Measurements from ENCODE around the gene BDKRB2.

The BDKRB2 gene

GRCh38 chr14:96204151-96205058 lies at the start of gene BDKRB2:
BDKRB2 (plus strand) TSS chr14:96204839; CDS start chr14:96237108, 32,269 bp downstream.
- no peak for DNase-seq

DNA sequence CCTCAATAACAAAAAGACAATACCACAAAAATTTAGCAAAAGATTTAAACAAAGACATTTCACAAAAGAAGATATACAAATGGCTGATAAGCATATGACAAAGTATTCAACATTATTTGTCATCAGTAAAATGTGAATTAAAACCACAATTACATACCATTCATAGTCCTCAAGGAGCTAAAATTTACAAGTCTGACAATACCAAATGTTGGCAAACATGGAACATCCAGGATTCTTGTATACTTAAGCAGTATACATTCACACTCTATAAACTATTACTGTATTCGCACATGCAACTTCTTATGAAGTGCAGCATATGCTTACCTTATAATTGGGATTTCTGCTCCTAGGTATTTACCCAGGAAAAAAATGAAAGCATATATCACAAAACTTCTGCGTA lies 49.7 kb upstream of the BDKRB2 start:
- DNase-seq, result no peak

- DNase-seq, result no peak
Measured at GRCh38 chr14:96156804-96157760, 47.6 kb upstream of the BDKRB2 start.

GRCh38 chr14:96158735-96159134 lies 45.9 kb upstream of the BDKRB2 start:
- no peak for DNase-seq

- DNase-seq, result no peak
Measured at GRCh38 chr14:96160076-96160912, 44.3 kb upstream of the BDKRB2 start.

DNA sequence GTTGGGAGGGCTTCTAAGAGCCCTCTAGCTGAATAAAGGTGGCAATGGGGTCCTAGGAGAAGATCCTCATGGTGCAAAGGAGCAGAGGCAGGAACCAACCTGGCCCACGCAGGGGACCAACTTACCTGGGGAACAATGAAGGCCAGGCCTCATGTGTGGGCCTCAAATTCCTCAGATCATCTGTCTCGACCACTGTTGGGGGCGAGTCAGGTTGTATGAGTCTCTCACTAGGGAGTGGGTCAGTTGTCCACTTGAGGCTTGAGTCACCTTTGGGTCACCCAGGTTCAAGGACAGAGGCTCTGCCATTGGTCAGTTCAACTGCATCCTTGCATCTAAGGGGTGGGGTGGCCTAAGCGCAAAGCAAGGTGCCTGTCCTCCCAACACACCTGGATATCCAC lies 43.7 kb upstream of the BDKRB2 start:
- DNase-seq, result no peak

DNA sequence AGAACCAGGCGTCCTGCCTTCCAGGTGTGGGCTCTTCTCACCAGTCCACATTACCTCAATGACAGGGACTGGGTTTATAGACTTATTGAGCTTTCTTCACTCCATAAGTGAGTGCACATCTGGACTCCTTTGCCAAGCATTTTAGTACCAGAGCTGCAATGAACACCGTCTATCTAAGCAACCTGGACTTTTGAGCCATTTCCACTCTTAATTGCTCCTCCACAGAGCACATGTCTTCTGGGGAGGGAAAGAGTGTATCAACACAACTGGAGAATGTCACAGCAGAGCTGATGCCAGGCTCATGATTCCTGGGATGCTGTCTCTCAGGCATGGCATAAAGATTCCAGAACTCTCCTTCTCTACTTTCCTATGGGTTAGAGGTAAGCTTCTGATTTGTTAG lies 43.0 kb upstream of the BDKRB2 start:
- DNase-seq, result no peak

DNA sequence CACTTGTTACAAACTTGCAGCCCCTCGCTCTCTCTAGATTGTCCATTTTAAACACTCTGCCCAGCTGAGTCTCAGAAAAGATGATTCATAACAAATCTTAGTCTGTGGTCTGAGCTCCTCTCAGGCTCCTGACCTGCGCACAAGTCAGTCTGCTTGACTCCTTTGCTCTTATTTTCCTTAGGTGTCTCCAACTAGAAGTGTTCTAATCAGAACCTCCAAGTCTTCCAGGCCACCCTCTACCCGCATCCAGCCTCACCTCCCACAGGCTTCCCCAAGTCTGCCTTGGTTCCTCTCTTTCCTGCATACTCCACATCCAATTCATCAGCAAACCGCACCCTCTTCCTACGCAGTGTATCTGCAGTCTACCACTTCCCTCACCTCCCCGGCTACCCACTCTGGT lies 42.4 kb upstream of the BDKRB2 start:
- no peak for DNase-seq

DNA sequence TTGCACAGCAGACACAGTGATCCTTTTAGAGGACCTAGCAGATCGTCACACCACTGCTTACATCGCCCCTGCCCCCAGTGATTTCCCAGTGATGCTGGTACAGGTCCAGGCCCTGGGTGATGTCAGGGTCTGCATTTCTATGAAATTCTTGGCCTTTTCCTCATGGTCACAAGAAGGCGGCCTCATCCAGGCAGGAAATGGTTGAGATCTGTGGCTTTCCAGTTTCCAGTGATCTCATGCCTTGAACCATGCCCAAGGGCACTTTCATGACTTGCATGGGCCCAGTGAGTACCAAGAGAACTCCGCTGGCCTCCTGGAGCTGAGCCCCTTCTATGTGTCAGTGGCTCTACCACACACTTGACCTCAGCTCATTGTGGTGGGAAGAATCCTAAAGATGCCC lies 41.9 kb upstream of the BDKRB2 start:
- no peak for DNase-seq

DNA sequence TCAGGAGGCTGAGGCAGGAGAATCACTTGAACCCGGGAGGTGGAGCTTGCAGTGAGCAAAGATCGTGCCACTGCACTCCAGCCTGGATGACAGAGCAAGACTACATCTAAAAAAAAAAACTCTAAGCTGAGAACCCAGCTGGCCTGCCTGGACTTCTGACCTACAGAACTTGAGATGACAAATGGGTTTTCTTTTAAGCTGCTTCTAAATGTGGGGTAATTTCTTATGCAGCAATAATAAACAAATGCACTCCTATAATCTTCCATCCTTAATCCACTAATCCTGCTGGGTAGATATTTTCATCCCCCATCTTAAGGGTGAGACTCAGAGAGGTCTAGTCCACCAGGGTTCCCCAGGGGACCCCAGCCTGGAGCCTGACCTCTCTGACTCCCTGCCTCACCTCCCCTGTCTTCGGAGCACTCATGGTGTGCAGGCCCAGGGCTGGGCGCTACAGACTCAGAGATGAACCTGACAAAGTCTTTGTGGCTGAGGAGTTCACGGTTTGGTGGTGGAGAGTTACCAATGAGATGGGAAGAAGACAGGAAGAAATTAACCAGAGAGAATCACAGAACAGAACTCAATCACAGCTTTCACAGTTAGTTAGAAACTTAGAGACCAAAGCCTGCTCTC lies 39.7 kb upstream of the BDKRB2 start:
- no peak for DNase-seq

GRCh38 chr14:96165493-96166436 lies 38.9 kb upstream of the BDKRB2 start:
- DNase-seq, result no peak

DNA sequence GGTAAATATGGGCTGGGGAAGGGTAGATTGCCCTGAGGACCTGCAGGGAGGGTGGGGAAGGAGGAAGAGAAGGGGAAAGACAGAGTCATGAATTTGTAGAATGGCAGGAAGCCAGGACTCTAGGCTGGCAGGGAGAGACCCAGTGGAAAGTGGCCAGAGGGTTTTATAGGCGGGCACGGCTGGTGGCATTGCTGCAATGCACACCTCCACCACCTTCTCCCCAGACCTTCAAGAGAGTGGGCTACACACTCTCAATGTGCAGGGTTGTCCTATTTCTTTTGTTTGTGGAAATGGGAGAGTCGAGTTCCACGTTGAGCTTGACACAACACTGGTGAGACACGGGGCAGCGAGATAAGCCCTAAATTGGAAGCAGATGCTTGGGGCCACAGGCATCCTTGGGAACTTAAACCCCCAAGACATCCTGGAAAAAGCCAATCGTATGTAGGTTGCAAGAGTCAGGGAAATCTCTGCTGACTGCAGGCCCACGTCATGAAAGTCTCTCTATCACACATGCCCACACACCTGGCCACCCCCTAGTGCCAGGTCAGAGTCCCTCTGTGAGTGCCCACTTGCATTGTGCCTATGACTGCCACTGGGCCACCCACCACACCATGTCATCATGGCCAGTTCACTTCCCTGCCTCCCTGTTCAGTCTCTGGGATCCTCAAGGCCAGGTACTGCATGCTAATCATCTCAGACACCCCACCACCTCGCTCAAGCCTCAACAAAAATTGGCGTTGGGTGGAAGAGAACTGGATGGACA lies 38.0 kb upstream of the BDKRB2 start:
- DNase-seq, result no peak

GRCh38 chr14:96167224-96168148 lies 37.2 kb upstream of the BDKRB2 start:
- DNase-seq, result no peak

- no peak for DNase-seq
Measured at GRCh38 chr14:96168581-96168980, 36.1 kb upstream of the BDKRB2 start.

GRCh38 chr14:96170961-96171592 lies 33.6 kb upstream of the BDKRB2 start:
- no peak for DNase-seq

DNA sequence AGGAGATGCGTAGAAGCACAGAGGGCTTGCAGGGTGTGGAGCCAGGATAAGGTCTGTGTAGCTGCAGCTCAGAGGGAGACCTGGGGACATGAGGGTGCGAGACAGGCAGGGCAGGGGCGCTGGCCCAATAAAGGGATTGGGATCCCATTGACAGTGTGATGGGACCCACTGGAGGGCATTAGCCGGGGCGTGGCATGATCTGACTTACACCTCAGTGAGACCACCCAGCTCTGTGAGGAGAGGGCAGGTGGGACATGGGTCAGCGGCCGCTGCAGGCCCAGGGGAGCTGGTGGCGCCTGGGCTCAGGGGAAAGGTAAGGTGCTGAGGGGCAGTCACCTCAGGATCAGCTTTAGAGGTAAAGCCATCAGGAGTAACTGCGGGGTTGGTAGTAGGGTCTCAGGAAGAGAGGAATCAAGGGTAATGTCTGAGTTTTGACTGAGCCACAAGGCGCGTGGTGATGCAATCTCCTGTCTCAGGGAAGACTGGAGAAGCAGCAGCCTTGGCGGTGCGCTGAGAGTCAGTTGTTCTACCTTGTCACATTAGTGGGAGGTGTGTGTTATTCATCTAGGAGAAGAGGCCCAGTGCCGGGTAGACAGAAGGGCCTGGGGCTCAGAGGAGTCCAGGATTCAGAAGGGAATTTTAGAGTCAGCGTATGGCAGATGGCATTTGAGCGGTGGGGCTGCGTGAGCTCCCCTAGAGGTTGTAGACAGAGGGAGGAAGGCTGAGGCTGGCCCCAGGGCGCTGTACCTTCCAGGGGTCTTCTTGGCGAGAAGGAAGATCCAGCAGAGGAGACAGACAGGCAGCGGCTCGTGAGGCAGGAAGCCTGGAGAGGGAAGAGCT lies 30.8 kb upstream of the BDKRB2 start:
- no peak for DNase-seq

- no peak for DNase-seq
Measured at GRCh38 chr14:96176275-96176674, 28.4 kb upstream of the BDKRB2 start.

DNA sequence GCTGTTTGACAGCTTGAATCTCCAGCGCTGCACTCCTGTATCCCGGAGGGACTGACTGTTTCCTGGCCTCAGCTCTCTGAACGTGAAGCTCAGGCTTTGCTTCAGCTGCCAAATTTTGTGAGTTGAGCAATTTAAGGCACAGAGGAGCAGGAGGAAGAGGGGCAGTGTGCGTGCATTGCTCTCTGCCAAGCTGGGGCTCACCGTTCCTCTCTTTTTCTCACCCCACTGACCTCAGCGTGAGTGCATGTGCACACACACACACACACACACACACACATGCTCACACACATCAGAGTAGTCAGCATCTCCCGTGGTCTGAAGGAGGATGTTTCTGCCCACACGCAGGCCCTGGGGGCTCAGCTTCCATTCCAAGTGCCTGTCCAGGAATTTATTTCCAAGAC lies 27.8 kb upstream of the BDKRB2 start:
- DNase-seq, result no peak
